Lower leg skin (tissue), 4 donors: ENCODE data around the gene MDFIC2. TPM values are rescaled to one million over a fixed set of nuclear protein-coding genes. Genes with fewer than 3 reads are reported as not detected.

Source experiments
- DNase-seq, 2 donors: peaks; one replicate each; pipeline ENCODE4 v3.0.0-alpha.2; 2019; ENCODE audit warnings: low spot score in 2 of 2
- H3K4me3 ChIP-seq: fragments of 200-600 bp; sonication (generic); 2 replicates; pipeline ENCODE4 v1.5.1; 2017; ENCODE audit warnings: mild to moderate bottlenecking, low read depth; ENCODE audit not compliant: poor library complexity, severe bottlenecking
- CTCF ChIP-seq, 3 donors: fragments of 450-650 bp; IDR thresholded peaks; one replicate each; pipeline ENCODE4 v1.5.1; 2016; ENCODE audit warnings: antibody characterized with exemption in 3 of 3, mild to moderate bottlenecking in 3 of 3, moderate library complexity in 2 of 3
- POLR2A ChIP-seq, 2 donors: fragments of 450-650 bp; IDR thresholded peaks; one replicate each; pipeline ENCODE4 v1.6.1; 2016 to 2017; ENCODE audit warnings: antibody characterized with exemption in 2 of 2, mild to moderate bottlenecking in 1 of 2, moderate library complexity in 1 of 2
- WGBS, 2 donors: methylation state at CpG; one replicate each; pipeline ENCODE4 v1.1.5; 2018; 5-methylcytosine and 5-hydroxymethylcytosine counted together
- intact Hi-C: fragments of 100-400 bp; cut with DNase I; formaldehyde crosslinking; loops from one replicate; pipeline ENCODE4 v1.15.0; 2023; ENCODE audit warnings: low total_unique reads
- total RNA-seq, 4 donors: library from RNA; depleted of rRNA; stranded (reverse); fragments of >200 nt; gene quantifications; one replicate each; pipeline ENCODE4 v1.1.0, GENCODE V29; 2016

Gene MDFIC2
- total RNA-seq, 4 donors from 2014 or later, result not detected

GRCh38 chr3:70277304-70277703, 35.1 kb downstream of the MDFIC2 start:
- H3K4me3 ChIP-seq, result no peak overlapping the region
- no peak for DNase-seq
- no peak for TF ChIP-seq POLR2A (IDR thresholded peaks at IDR 0.05)
- no peak for TF ChIP-seq CTCF (IDR thresholded peaks at IDR 0.05)
- 67 to 69% methylated on average over 6 of the region's 6 CpGs for WGBS, 2 donors
- intact Hi-C loops, result no loop called here

GRCh38 chr3:70276901-70277300, 35.5 kb downstream of the MDFIC2 start:
- DNase-seq, result no peak
- 73 to 74% methylated on average over 4 of the region's 4 CpGs for WGBS, 2 donors
- intact Hi-C loops, result no loop called here
- no peak for TF ChIP-seq POLR2A (IDR thresholded peaks at IDR 0.05)
- no peak for TF ChIP-seq CTCF (IDR thresholded peaks at IDR 0.05)
- no peak overlapping the region for H3K4me3 ChIP-seq

GRCh38 chr3:70273492-70273891, 38.9 kb downstream of the MDFIC2 start:
- H3K4me3 ChIP-seq, result no peak overlapping the region
- no peak for DNase-seq
- intact Hi-C loops, result no loop called here
- TF ChIP-seq CTCF (IDR thresholded peaks at IDR 0.05) (no peak), POLR2A (IDR thresholded peaks at IDR 0.05) (no peak)

GRCh38 chr3:70272798-70273197, 39.6 kb downstream of the MDFIC2 start:
- 85 to 87% methylated on average over 5 of the region's 5 CpGs for WGBS, 2 donors
- intact Hi-C loops, result no loop called here

GRCh38 chr3:70264122-70264780, 48.2 kb downstream of the MDFIC2 start:
- DNase-seq, result no peak
- 78 to 80% methylated on average over 3 of the region's 3 CpGs for WGBS, 2 donors
- intact Hi-C loops, result no loop called here
- TF ChIP-seq CTCF (IDR thresholded peaks at IDR 0.05) (no peak), POLR2A (IDR thresholded peaks at IDR 0.05) (no peak)
- no peak overlapping the region for H3K4me3 ChIP-seq

More at GRCh38 chr3:70272798-70273197, 39.6 kb downstream of the MDFIC2 start:
- no peak for DNase-seq
- no peak for TF ChIP-seq POLR2A (IDR thresholded peaks at IDR 0.05)
- no peak for TF ChIP-seq CTCF (IDR thresholded peaks at IDR 0.05)
- H3K4me3 ChIP-seq, result no peak overlapping the region

- no peak for DNase-seq
- TF ChIP-seq POLR2A (IDR thresholded peaks at IDR 0.05) (no peak), CTCF (IDR thresholded peaks at IDR 0.05) (no peak)
- 76 to 93% methylated on average over 1 of the region's 1 CpG for WGBS, 2 donors
- intact Hi-C loops, result no loop called here
- no peak overlapping the region for H3K4me3 ChIP-seq
Observed at GRCh38 chr3:70261283-70261682, 51.2 kb downstream of the MDFIC2 start.
